GM23338 (cell line): ENCODE measurements around the gene PLEKHG4.

ENCODE experiments used
- CTCF ChIP-seq, 2 experiments: fragments of 200-600 bp in 1 of 2; sonication (generic) in 1 of 2; conservative IDR thresholded peaks; 2 replicates each; pipeline versions ENCODE4 v1.5.1 to v1.6.1; 2016 to 2017; ENCODE audit warnings: antibody characterized with exemption in 2 of 2, low read depth in 2 of 2, mild to moderate bottlenecking in 2 of 2, moderate library complexity in 1 of 2
- EZH2 ChIP-seq: fragments of 200-600 bp; sonication (generic); IDR thresholded peaks from one replicate; pipeline ENCODE4 v1.8.0; 2017; ENCODE audit warnings: antibody characterized with exemption, mild to moderate bottlenecking, low read depth; ENCODE audit not compliant: unreplicated experiment
- EZH2phosphoT487 ChIP-seq: fragments of 200-600 bp; sonication (generic); IDR thresholded peaks from one replicate; pipeline ENCODE4 v1.8.1; 2018; ENCODE audit warnings: antibody characterized with exemption; ENCODE audit not compliant: unreplicated experiment
- JUNB ChIP-seq: IDR thresholded peaks from one replicate; pipeline ENCODE4 v1.6.1; 2016; ENCODE audit warnings: antibody characterized with exemption; ENCODE audit not compliant: unreplicated experiment
- NANOG ChIP-seq: IDR thresholded peaks from 2 replicates; pipeline ENCODE4 v1.6.1; 2016; ENCODE audit warnings: antibody characterized with exemption, borderline replicate concordance
- POLR2AphosphoS5 ChIP-seq: IDR thresholded peaks from 2 replicates; pipeline ENCODE4 v1.6.1; 2016; ENCODE audit warnings: antibody characterized with exemption, low read depth
- REST ChIP-seq: IDR thresholded peaks from one replicate; pipeline ENCODE4 v1.6.1; 2018; ENCODE audit warnings: antibody characterized with exemption; ENCODE audit not compliant: unreplicated experiment
- STAT1 ChIP-seq: IDR thresholded peaks from one replicate; pipeline ENCODE4 v1.6.1; 2016; ENCODE audit warnings: antibody characterized with exemption; ENCODE audit not compliant: unreplicated experiment

DNA sequence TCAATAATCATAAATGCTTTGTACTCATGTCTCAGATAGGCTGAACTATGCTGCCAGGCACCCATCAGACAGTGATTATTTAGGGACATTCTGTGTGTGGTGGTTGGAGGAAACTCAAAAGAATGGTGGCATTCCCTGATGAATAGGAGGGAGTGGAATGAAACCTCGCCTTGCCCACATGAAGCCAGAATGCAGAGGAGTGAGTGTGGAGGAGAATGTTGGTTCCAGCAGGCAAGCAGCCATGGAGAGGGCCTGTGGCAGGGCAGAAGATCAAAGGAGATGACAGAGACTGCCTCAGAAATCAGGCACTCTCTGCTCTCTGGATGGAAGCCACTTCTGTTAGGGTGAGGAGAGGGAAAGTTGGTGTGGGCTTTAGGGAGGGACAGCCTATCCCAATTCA, 24.7 kb downstream of the PLEKHG4 start:
- TF ChIP-seq CTCF (conservative IDR thresholded peaks at IDR 0.05; ENCODE audit: low read depth in 2 of 2): no peak
- no peak for TF ChIP-seq NANOG
- no peak for TF ChIP-seq EZH2
- TF ChIP-seq JUNB: no peak
- TF ChIP-seq REST: no peak
- TF ChIP-seq POLR2AphosphoS5: no peak
- TF ChIP-seq EZH2phosphoT487: no peak
- no peak for TF ChIP-seq STAT1
